Measurements from ENCODE around the gene HTR5A.
"Not testable (repeated sequence)": the region's sequence is repeated elsewhere in the genome, so short reads cannot be mapped to it uniquely, and the experiment has no call there.

Gene HTR5A

GRCh38 chr7:155069992-155070751 is at the start of gene HTR5A:
Gene HTR5A, plus strand, starts transcription at chr7:155070324. Its CDS starts 576 bp downstream, at chr7:155070900.
- peak in 55 of 58 donors; percentile 7 to 78 (median 49) for DNase-seq

GRCh38 chr7:155020996-155021395 is 49.1 kb upstream of the HTR5A start:
- DNase-seq = no peak

GRCh38 chr7:155021699-155022145 is 48.4 kb upstream of the HTR5A start:
- no peak for DNase-seq

DNA sequence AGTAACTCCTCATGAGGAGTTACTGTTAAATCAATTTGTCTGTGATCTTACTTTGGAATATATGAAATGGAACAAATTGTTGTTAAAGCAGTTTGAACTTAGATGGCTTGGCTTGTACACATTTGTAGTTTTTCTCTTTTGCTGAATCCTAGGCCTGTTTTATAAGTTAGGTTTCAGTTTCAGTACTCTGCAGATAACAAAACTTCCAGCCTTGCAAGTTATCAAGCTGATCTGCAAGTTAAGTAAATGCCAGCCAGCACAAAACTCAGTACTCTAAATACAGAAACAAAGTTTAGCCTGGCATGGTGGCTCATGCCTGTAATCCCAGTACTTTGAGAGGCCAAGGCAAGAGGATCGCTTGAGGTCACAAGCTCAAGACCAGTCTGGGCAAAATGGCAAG is 42.2 kb upstream of the HTR5A start:
- DNase-seq = no peak

DNA sequence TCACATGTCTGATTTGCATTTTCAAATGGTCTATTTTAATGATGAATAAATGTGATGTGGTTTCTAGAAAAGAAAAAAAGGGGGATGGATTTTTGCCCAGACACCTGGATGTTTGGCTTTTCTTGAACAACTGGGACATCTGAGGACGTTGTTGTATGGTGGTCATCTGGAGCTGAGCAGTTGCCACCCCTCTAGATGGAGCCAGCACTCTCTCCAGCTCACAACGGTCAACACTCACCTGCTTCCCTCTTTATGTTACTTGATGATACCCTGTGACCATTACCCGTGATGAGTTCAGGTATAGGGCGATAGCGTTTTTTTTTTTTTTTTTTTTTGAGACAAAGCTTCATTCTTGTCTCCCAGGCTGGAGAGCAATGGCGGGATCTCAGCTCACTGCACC is 37.1 kb upstream of the HTR5A start:
- DNase-seq = no peak

- DNase-seq = not testable (repeated sequence)
Observed at GRCh38 chr7:155034495-155034894, 35.6 kb upstream of the HTR5A start.

DNA sequence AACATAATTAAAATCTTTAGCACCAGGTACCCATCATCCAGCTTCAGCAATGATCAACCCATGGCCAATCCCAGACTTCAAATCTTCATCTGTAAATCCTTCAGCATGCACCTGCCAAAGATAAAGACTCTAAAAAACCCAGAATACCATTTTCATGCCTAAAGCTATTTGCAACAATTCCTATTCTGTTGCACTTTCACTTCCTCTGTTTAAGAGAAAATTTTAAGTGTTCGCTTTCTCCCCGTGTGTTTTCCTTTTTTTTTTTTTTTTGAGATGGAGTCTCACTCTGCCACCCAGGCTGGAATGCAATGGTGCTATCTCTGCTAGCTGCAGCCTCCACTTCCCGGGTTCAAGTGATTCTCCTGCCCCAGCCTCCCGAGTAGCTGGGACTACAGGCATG is 31.8 kb upstream of the HTR5A start:
- no peak for DNase-seq

- no peak for DNase-seq
Observed at GRCh38 chr7:155043756-155044155, 26.4 kb upstream of the HTR5A start.

DNA sequence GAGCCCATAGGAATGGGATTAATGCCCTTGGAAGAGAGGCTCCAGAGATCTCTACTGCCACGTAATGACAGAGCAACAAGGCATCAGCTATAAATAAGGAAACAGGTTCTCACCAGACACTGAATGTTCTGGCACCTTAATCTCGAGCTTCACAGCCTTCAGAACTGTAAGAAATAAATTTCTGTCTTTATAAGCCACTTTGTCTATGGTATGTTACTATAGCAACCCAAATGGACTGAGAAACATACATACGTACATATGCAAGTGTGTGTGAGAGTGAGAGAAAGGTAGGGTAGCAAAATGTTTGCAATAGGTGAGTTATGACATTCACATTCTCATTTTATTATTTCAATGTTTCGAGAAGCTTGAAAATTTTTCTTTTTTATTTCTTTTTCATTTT is 22.1 kb upstream of the HTR5A start:
- peak in 1 of 58 donors; percentile 28 for DNase-seq

GRCh38 chr7:155051355-155051754 is 18.8 kb upstream of the HTR5A start:
- no peak for DNase-seq

DNA sequence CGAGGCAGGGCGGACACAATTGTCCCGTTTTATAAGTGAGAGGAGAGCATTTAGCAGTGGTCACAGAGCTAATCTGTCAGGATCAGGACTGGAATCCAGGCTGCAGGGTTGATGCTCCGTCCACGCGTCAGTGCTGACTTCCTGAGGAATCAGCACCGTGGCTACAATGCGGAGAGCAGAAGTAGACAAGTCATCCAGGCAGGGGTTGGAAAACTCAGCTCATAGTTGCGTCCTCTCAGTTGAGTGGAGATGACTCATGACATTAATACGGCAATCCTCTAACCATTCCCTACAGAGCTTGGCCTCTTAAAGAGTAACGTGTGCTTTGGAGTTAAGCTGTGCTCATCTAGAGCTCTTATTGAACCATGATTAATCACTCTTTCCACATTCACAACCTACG is 17.1 kb upstream of the HTR5A start:
- DNase-seq = no peak

DNA sequence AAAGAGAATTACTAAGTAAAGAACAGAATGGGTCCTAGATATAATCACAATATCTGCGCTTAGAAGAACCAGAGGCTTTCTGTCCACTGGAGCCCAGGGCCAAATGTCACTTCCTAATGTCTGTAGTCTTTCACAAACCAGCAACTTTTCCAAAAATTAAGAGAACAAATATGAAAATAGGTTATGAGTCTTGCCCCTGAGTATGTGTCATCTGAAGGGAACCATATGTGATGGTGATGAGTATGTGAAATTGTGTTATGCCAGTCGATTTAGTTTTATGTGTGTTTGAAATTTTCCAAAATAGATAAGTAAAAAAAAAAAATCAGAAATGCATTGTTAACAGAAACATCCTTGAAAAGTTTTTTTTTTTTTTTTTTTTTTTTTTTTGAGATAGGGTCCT is 15.4 kb upstream of the HTR5A start:
- no peak for DNase-seq

DNA sequence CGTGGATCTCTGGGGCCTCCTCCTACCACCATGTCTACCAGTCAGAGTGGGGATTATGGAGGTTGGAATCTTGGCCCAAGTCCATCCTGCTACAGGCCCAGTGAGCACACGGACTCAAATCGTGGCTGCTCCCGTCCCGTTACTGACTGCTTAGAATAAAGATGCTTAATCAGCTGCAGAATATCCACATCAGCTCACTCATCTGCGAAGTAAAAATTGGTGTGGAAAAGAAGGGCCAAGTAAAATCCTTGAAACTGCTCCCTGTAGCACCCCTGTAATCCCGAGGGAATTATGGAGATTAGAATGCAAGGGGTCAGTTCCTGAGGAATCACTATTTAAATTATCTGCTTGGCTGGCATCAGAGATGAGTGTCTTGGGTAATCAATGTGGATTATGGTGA is 13.0 kb upstream of the HTR5A start:
- DNase-seq = no peak

- no peak for DNase-seq
Observed at GRCh38 chr7:155058896-155059295, 11.2 kb upstream of the HTR5A start.

DNA sequence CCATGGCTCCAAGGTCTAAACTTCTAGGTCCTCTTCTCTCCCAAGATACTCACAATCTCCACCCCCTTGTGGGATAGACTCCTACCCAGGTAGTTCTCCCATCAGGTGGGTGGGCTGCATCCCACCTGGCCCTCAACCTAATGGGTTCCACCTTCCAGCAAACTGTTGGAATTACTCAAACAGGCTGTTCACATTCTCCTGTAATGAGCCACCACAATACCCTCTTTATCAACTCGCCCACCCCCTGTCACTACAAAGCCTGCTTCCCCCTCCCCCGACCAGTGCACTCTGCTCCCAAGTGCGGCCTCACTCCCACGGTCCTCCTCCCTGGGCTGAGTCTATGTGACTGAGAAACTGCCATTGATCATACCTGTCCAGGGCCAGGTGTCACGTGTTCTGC is 10.4 kb upstream of the HTR5A start:
- no peak for DNase-seq

DNA sequence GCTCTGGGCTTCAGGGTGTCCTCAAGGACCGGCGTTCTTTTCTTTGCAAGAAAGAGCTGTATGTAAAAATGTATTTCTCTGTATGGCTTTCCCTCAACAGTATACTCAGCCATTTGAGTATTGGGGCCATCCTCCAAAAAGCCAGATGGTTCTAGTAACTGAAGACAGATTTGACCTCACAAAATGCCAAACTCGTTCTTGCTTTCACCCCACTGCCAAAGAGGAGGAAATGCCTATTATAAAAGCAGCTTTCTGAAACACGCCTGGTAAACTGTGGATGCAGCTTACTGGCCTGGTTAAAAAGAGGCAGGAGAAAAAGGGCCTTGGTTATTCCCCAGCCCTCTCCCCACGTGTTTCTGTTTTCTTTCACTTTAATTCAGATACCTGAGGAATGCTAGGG is 7.7 kb upstream of the HTR5A start:
- no peak for DNase-seq

DNA sequence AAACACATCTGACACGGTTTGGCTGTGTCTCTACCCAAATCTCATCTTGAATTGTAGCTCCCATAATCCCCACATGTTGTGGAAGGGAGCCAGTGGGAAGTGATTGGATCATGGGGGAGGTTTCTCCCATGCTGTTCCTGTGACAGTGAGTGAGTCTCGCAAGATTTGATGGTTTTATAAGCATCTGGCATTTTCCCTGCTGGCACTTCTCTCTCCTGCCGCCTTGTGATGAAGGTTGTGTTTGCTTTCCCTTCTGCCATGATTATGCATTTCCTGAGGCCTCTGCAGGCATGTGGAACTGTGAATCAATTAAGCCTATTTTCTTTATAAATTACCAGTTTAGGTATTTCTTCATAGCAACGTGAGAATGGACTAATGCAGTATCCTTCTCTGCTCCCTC is 5.9 kb upstream of the HTR5A start:
- DNase-seq = no peak

DNA sequence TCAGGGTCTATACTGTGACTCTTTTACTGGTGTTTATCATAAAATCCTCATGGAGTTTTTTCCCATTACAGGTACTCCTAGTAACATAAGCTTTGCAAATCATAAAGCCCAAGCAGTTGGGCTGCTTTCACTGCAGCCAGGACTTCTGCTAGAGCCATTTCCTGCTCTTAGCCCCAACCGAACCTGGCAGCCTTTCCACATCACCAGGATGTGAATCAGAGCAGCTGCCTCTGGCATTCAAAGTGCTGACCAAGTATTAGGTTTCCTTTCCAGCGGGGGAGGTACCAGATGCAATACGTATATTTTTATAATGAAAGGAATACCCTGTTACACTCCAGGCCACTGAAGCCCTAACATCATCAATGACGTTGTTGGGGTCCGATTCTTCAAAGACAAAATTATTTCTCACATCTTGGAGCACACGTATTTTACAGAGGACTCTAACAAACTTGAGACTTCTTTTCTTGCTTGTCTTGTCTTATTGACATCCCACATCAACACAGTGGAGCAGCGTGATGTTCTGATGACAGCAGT is 3.6 kb upstream of the HTR5A start:
- peak in 8 of 58 donors; percentile 6 to 42 (median 21) for DNase-seq

DNA sequence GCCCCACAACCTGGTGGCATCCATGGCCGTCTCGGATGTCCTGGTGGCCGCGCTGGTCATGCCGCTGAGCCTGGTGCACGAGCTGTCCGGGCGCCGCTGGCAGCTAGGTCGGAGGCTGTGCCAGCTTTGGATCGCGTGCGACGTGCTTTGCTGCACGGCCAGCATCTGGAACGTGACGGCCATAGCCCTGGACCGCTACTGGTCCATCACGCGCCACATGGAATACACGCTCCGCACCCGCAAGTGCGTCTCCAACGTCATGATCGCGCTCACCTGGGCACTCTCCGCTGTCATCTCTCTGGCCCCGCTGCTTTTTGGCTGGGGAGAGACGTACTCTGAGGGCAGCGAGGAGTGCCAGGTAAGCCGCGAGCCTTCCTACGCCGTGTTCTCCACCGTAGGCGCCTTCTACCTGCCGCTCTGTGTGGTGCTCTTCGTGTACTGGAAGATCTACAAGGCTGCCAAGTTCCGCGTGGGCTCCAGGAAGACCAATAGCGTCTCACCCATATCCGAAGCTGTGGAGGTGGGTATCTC is 1.1 kb downstream of the HTR5A start:
- peak in 20 of 58 donors; percentile 6 to 62 (median 32) for DNase-seq

DNA sequence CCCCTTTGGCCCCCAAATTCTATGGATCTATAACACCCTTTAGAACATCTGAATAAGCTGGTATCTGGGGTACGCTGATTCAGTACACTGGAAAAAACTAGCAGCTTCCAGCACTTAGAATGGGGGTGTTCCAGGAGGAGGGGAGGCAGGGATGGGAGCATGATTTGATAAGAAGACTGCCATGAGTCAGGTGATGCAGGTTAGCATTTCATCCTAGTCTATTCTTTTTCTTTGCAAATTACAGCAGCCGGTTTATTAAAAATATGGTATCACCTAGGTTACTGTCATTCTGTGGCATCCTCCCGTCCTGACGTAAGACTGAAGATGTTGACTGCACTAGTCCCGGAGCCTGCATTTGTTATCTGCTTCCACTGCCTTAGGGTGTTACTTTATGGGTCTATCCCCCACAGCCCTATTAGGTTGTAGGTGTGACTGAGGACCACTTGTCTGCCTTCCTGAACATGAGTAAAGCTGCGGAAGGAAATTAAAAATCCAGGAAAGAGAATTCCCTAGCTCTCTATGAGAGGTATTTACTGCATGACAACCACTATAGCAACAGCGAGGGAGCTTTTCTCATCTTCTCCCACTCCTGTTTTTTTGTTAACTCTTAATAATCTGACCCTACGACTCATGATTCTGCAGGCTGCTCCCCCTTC is 1.9 kb downstream of the HTR5A start:
- DNase-seq = peak in 6 of 58 donors; percentile 11 to 43 (median 27)

- no peak for DNase-seq
Observed at GRCh38 chr7:155073922-155074321, 3.8 kb downstream of the HTR5A start.

DNA sequence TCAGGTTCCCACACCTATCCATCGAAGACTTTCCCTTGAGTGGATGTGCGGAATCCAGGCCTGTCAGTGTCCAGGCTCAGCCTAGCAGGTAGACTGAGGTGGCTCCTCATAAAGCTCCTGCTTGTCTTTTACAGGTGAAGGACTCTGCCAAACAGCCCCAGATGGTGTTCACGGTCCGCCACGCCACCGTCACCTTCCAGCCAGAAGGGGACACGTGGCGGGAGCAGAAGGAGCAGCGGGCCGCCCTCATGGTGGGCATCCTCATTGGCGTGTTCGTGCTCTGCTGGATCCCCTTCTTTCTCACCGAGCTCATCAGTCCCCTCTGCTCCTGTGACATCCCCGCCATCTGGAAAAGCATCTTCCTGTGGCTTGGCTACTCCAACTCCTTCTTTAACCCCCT is 13.9 kb downstream of the HTR5A start:
- no peak for DNase-seq
